Liver (tissue), 3 donors: ENCODE results near the gene PLA1A.

Experiments
- ATF3 ChIP-seq: IDR thresholded peaks from 2 replicates; pipeline ENCODE4 v1.6.1; 2016; ENCODE audit warnings: antibody characterized with exemption
- CTCF ChIP-seq: fragments of 150-350 bp; IDR thresholded peaks from 2 replicates; pipeline ENCODE4 v1.5.1; 2017; ENCODE audit warnings: improper control_type of control experiment, low read depth, low read length; ENCODE audit not compliant: missing input control
- MAX ChIP-seq: IDR thresholded peaks from 2 replicates; pipeline ENCODE4 v1.6.1; 2016; ENCODE audit warnings: antibody characterized with exemption
- RAD21 ChIP-seq, 2 donors: IDR thresholded peaks; 2 replicates each; pipeline ENCODE4 v1.6.1; 2016; ENCODE audit warnings: antibody characterized with exemption in 2 of 2, mild to moderate bottlenecking in 2 of 2
- YY1 ChIP-seq: IDR thresholded peaks from 2 replicates; pipeline ENCODE4 v1.6.1; 2016; ENCODE audit warnings: antibody characterized with exemption, mild to moderate bottlenecking
- donor health status: healthy.
- donor health status: healthy.

- TF ChIP-seq CTCF (no peak), ATF3 (no peak), MAX (no peak), YY1 (no peak), RAD21 (IDR thresholded peaks at IDR 0.05) (no peak)
Observed at GRCh38 chr3:119599558-119600174, 2.0 kb downstream of the PLA1A start.
